GM18502 (cell line): ENCODE data around the gene MSI2.
"Not testable (repeated sequence)": the region's sequence is repeated elsewhere in the genome, so short reads cannot be mapped to it uniquely, and the experiment has no call there.

ENCODE experiments used
- ATAC-seq: cut with Tn5 transposase; IDR thresholded peaks from one replicate; pipeline ENCODE4 v1.9.1; 2021; ENCODE audit warnings: mild to moderate bottlenecking; ENCODE audit not compliant: unreplicated experiment, poor library complexity

MSI2 gene

DNA sequence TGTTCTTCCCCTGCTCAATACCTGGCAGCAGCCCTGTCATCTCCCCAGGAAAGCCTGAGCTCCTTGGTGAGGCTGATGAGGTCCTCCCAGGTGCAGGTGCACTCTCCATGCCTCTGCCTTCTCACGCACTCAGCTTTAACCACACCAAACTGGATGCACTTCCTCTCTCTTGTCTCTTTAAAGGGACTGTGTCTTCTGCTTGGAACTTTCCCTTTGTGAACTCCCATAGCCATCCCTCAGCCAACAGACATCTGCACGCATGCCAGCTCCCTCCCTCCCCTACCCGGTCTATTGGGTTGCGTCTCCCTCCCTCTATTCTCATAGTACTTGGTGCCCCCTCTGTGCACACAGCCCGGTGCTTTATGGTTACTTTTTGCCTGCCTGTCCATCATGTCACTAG lies 231.2 kb downstream of the MSI2 start:
- no peak for ATAC-seq

DNA sequence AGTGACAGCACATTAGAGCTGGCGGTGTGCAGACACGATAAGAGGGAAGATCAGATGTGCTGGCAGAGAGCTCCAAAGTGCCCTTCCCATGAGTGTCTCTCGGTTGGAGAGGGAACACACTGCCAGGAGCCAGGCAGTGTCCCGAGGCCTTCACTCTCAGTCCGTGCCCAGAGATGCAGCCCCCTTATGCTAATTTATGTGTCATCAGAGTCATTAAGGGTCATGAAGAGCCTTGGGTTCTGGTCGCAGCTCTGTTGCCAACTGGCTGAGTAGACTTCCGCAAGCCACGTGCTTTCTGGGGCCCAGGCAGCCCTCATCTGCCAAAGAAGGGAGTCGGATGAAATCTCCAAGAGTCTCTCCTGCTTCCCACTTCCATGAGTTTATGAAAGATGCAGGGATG lies 232.5 kb downstream of the MSI2 start:
- no peak for ATAC-seq

DNA sequence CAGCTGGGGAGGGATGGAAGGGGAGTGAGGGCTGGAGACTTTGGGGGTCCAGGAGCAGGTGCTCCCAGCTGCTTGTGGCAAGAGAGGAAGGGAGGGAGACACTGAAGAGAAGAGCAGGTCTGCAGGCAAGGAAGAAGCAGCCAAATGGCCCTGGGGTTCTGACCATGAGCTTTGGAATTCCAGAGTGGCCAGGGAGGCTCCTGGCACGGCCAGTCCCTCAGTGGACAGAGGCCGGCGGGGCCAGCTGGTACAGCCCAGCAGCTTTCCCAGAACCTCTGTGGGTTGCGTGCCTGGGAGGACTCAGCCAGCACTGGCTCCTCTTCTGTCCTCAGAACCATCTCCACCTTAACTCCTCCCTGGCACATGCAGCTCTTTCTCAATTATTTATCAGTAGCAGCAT lies 233.0 kb downstream of the MSI2 start:
- ATAC-seq = no peak

DNA sequence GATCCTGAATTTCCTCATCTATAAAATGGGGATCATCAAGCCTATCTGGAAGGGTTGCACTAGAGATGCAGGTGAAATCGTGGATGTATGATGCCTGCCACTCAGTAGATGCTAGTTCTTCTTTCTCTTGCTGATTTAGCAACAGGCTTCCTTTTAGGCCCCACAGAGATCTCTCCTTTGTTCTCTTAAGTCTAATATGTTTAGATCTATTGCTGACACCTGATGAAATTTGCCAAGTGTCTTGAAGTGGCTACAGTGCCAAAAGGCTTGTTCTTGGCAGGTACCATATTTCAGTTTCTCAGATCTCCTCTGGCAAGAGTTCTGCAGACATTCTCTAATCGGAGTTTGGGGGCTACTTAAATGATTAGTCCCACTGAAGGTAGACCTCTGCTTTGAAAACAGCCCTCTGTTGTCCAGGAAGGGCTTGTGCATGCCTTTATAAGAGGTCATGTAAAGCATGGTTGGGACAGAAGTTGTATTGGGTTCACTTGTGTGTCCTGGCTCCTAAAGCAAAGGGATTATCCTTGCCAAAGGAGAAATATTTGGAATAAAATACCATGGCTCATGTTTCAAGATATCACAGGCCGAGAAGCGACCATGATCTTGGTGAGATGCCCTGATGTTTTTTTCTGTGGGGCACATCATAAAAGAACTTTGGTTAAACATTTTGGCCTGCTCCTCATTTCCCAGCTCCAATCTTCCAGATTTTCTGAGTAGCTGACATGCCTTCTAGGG lies 234.0 kb downstream of the MSI2 start:
- no peak for ATAC-seq

DNA sequence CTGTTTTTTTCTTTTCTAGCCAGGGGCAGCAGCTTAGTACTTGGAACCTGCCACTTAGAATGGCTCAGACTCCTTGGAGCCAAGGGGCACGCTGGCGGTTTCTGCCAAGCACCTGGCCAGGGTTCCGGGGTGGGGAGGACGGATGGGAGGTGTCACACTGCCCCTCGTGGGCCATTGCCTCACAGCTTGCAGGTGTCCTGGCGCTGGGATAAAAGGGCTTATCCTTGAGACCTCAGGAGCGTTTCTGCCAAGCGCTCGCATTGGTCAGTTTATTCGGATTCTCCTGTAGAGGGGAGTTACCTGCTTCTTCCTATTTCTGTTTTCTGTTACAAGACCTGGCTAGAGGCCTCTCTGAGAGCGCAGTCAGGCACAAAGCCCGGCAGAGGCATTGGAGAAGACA lies 234.6 kb downstream of the MSI2 start:
- ATAC-seq = no peak

DNA sequence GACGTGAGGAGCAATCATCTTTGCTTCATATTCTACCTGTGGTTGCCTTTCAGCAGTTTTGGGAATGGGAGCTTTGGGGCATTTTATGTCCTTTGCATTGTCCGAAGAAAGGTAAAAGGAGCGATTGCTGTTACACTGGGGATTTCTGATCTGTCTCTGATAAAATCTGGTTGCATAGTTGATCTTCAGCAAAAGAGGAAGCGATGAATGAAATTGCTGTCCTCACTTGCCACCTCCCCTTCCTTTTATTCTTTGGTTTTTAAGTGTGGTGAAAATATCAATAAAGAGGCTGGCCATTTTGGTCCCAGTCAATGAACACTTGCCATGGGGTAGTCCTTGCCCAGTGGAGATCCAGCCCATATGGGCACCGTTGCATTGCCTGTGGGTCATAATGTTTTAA lies 236.8 kb downstream of the MSI2 start:
- no peak for ATAC-seq

DNA sequence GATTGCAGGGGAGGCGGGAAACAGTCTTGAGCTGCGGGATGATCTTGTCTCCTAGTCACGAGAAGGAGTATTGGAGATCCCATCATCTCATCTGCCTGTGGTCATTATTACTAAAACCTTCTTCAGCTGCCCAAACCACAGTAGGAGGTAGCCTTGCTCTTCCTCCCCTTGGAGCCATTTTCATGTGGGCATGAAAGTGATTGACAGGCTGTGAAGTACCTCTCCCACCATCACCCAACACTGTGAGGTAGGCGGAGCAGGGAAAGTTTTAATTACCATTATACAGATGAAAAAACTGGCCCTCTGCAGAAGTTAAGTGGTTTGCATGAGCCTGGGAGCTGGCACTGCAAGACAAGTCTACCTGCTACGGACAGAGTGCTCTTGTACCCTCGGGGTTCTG lies 237.3 kb downstream of the MSI2 start:
- no peak for ATAC-seq

DNA sequence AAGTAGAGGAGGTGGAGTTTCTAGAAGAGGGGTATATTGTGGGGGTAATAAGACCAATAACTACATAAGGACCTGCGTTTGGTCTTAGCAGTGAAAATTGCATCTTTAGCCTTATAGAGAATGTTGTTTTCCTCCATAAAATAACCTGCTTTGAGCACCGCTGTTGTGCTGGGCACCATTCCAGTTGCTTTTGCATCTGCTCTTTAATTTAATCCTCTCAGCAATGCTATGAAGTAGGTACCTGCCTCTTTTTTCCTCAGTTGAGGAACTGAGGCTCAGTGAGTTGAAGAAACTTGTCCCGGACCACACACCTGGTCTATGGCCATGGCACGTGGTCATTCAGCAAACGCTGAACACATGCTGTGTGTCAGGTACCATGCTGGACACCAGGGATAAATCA lies 238.1 kb downstream of the MSI2 start:
- ATAC-seq = no peak

DNA sequence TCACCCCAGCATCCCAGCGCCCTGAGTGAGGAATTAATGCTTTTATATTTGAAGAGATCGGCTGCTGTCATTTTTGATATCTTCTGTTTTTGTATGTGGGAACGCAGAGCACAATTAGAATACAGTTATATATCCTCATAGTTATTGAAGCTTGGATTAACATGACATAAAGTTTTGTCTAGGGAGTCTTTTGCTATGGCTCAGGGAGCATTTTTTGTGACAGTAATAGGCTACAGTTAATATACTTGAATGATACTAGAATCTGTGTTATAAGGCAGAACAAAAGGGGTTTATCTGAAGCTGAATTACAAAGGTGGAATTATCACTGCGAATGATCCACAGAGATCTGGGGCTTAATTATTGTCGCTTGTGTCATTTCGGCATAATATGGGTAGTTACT lies 239.4 kb downstream of the MSI2 start:
- no peak for ATAC-seq

DNA sequence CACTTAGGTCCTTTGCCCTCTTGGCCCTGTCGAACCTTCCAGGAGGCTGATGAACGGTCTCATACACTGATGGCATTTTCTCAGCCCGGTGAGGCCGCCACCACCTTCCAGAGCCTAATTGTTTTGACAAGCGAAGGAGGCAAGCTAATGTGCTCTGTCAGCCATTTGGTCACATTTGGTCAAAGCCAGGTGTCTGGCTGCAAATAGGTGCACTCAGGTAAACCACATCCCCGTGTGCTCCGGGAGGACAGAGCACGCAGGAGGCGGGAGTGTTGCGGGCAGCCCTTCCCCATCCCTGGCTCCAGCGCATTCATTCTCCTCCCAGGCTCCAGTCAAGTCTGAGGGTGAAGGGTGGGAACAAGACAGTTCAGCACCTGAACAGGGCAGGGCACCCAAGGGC lies 240.1 kb downstream of the MSI2 start:
- no peak for ATAC-seq

DNA sequence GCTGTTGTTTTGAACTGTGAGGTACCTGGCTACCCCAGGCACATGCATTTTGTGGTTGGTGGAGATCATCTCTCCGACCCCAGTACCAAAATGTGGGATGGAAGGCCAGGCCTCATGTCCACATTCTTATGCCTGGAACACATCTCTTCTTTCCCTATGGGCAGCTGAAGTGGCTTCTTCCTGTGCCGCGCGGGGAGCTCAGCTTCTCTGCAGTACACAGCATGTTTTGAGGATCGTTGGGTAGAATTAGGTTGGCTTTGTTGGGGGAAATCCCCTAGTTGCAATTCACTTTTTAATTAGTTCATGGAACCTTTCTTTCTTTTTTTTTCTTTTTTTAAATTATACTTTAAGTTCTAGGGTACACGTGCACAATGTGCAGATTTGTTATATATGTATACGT lies 242.1 kb downstream of the MSI2 start:
- no peak for ATAC-seq

DNA sequence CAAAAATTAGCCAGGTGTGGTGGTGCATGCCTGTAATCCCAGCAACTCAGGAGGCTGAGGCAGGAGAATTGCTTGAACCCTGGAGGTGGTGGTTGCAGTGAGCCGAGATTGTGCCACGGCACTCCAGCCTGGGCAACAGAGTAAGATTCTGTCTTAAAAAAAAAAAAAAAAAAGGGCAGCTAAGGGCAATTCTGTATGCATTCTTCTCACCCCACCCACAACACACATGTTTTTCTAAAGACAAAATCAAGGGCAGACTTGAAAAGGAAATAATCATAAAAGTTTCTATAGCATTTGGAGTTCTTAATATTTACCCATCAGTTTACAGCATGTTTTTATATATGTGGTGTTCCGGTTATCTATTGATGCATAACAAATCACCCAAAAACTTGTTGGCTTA lies 242.9 kb downstream of the MSI2 start:
- ATAC-seq = not testable (repeated sequence)

DNA sequence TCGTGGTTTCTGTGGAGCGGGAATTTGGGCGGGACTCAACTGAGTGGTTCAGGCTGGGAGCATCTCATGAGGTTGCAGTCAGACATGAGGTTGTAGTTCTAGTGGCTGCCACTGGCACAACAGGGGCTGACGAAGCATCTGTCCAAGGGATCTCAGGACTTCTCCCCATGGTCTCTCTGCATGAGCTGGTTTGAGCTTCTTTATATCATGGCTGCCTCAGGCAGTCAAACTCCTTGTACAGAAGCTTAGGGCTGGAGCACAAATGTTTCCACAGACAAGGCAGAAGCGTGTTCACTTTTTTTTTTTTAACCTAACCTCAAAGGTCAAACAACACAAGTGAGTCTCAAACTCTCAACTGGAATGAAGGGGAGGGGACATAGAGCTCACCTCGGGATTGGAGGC lies 243.3 kb downstream of the MSI2 start:
- ATAC-seq = no peak

DNA sequence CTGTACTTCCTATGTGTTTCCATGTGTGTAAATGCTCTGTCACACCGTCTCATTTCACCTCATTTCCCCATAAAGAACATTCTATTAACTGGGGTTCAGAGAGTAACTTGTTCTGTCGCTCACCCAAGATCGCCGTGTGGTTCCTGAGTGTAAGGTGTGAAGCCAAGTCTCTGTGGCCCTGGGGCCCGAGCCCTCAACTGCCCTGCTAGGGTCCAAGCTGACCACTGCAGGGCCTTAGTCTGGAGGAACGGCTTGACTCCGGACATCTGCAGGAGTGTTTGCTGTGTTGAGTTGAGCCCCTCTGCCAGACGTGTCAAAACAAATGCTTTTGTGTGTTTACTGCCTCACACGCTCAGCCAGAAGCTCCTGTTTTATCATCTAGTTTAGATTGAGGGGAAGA lies 244.7 kb downstream of the MSI2 start:
- no peak for ATAC-seq

DNA sequence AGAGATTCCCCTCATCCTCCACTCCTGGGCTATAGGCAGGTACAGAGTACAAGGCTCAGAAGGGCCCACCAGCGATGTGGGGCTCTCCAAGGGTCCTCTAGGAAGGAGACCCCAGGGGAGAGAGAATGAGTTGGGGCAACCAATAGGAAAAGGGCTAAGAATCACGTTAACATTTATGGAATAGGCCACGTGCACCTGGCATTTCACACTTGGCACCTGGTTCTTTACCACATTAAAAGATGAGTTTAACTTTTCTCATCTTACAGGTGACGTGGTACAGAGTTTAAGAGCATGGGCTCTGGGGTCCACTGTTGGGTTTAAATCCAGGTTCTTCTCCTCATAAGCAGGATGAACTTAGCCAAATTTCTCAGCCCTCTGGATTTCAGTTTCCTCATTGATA lies 245.7 kb downstream of the MSI2 start:
- ATAC-seq = no peak

DNA sequence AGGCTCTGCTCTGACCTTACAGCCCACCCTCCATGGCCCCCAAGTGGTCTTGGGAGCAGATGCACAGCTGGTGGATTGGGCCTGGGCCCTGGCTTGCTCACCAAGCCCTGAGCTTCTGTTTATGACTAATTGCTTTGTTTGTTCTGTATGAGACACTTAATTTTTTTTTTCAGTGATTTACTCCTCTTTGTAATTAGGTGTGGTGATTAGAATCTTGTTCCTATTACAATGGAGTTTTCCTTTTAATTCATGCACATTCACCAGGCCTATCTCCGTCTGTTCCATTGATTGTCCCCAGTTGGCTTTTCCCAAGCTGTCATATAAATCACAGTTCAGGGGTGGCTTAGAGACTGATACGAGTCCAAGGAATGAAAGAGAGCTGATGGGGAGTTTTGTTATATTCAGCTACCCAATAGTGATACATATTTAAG lies 246.5 kb downstream of the MSI2 start:
- ATAC-seq = no peak

DNA sequence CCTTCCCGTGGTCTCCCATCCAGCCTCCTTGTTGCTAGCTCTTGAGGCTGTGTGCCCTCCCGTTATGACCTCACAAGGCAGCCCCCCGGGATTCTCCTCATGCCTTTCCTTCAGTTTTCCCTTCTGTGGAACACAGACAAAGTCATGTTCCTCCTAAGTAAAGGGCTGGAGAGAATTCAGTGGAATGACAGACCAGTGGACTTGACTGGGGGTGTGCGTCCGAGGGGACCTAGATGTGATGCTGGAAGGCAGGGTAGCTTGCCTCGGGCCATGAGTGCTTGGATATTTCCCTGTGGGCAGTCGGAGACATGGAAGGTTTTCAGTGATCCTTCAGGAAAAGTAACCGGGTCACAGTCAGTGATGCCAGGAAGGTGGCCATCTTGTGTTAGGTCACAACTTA lies 247.9 kb downstream of the MSI2 start:
- ATAC-seq = no peak

DNA sequence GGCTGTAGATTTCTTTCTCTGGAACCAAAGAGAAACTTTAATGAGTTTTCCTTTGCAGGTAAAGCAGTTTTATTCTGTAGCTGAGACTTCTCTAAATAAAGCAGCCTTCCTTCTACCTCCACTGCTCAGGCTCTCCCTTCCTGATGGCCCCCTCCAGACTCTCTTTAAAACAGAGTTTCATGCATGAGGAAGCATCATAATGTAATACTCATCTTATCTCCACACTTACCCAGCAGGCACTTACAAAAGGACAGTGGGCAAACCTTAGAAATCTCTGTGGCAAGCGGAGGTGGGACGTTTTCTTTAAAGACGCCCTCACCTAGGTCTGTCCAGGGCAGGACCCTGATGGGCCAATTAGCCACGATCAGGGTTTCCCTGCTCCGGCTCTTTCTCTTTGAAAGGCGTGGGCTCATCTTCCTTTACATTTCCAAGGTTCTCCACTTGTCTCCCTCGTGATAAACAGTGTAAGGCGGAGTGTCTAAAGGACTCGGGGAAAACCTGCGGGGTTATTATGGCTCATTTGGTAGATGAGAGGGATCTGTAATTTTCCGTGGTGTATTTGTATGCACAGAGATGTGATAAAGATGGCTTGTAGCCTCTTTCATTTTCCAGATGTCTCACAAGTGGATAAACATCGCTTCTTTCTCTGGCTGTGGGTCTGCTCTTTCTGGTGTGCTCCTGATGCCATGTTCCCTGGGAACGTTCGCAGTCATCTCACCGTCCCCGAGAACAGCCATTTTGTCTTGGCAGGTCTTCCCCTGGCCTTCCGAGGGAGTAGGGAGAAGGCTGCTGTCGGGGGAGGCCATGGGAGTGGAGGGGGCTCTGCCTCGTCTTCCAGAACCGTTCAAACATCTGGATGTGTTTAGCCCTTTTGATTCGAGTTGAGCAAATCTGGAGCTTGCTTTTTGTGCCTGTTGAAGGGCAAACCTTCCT lies 249.8 kb downstream of the MSI2 start:
- ATAC-seq = no peak

DNA sequence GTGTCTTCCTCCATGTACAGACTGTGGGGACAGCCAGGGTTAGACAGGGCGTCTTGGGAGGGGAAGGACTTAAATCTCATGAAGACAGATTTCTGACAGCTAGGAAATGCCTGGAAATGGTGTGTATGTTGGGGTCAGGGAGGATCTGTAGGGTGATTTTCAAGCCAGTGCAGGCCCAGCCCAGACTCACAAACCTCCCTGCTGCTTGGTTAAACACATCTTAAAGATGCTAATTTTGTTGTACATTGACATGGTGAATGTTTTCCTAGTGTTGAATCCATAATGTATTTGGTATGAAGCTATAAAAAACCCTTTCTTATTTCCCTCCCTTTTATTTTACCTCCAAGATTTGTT lies 250.4 kb downstream of the MSI2 start:
- no peak for ATAC-seq

DNA sequence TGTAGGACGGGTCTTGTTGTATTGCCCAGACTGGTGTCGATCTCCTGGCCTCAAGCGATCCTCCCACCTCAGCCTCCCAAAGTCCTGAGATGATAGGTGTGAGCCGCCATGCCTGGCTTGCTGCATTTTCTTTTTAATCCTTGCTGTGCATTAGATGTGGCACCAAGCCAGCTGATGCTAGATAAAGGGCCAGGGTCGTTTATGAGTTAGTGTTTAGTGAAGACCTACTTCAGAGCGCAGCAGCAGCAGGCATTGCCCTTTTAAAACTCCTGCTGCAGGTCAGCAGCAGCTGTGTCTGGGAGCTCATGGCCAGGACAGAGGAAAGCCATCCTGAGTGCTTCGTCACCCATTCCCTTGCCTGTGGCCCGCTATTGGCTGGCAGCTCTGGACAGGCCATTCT lies 251.5 kb downstream of the MSI2 start:
- no peak for ATAC-seq

DNA sequence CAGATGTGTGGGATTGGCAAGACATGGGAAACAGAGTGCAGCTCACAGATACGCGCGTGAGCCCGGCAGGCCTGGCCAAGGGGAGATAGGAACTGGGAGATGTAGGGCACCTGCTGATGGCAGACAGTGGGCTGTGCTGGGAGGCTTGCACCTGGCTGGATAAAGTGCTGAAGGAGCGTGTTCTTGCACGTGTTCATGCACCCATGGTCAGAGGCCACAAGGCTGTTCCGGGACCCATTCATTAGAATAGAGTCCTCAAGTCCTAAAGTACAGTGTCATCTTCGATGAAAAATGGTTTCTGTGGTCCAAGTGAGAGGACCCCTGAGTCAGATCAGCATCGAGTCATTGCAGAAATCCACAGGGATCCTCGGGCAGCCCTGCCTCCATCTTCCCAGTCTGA lies 252.3 kb downstream of the MSI2 start:
- no peak for ATAC-seq
